Mesendoderm (in vitro differentiated cells): ENCODE results near the gene KRTAP12-1.

ENCODE experiments used
- DNase-seq: peaks from one replicate; pipeline ENCODE4 v3.0.0; 2013
- H2AK5ac ChIP-seq: 2 replicates; pipeline ENCODE4 v1.6.1; 2013; ENCODE audit warnings: low read length, inconsistent platforms
- H2BK120ac ChIP-seq: 2 replicates; pipeline ENCODE4 v1.6.1; 2013; ENCODE audit warnings: low read depth, mild to moderate bottlenecking, low read length, moderate library complexity, mixed read lengths
- H2BK15ac ChIP-seq: replicated peaks from 2 replicates; pipeline ENCODE4 v1.6.1; 2013; ENCODE audit warnings: low read depth, mild to moderate bottlenecking, moderate library complexity
- H2BK5ac ChIP-seq: 2 replicates; pipeline ENCODE4 v1.6.1; 2013; ENCODE audit warnings: low read length, inconsistent platforms
- H3K18ac ChIP-seq: 2 replicates; pipeline ENCODE4 v1.6.1; 2013; ENCODE audit warnings: mild to moderate bottlenecking, low read length, mixed read lengths
- H3K23ac ChIP-seq: one replicate; pipeline ENCODE4 v1.6.1; 2013; ENCODE audit warnings: low read length
- H3K27ac ChIP-seq: 2 replicates; pipeline ENCODE4 v1.5.1; 2013; ENCODE audit warnings: low read depth, mild to moderate bottlenecking, inconsistent platforms, low read length, moderate library complexity
- H3K27me3 ChIP-seq: 2 replicates; pipeline ENCODE4 v1.6.1; 2013; ENCODE audit warnings: low read length, control low read depth, mild to moderate bottlenecking, inconsistent platforms; ENCODE audit not compliant: insufficient read depth, poor library complexity
- H3K36me3 ChIP-seq: 2 replicates; pipeline ENCODE4 v1.6.1; 2013; ENCODE audit warnings: low read length, inconsistent platforms; ENCODE audit not compliant: control insufficient read depth, insufficient read depth
- H3K4ac ChIP-seq: one replicate; pipeline ENCODE4 v1.6.1; 2013; ENCODE audit warnings: low read depth, mild to moderate bottlenecking, low read length, moderate library complexity
- H3K4me1 ChIP-seq: 2 replicates; pipeline ENCODE4 v1.6.1; 2013; ENCODE audit warnings: low read depth, low read length, inconsistent platforms; ENCODE audit not compliant: control insufficient read depth
- H3K4me2 ChIP-seq: 2 replicates; pipeline ENCODE4 v1.6.1; 2013; ENCODE audit warnings: low read length
- H3K4me3 ChIP-seq: 2 replicates; pipeline ENCODE4 v1.5.1; 2013; ENCODE audit warnings: mild to moderate bottlenecking, low read length
- H3K56ac ChIP-seq: one replicate; pipeline ENCODE4 v1.6.1; 2013; ENCODE audit warnings: low read length
- H3K79me1 ChIP-seq: 2 replicates; pipeline ENCODE4 v1.6.1; 2013; ENCODE audit warnings: low read length, inconsistent platforms
- H3K79me2 ChIP-seq: 2 replicates; pipeline ENCODE4 v1.6.1; 2013; ENCODE audit warnings: mild to moderate bottlenecking, low read length; ENCODE audit not compliant: control insufficient read depth, insufficient read depth
- H3K9ac ChIP-seq: 2 replicates; pipeline ENCODE4 v1.6.1; 2013; ENCODE audit warnings: low read length, inconsistent platforms
- H4K5ac ChIP-seq: one replicate; pipeline ENCODE4 v1.6.1; 2013; ENCODE audit warnings: low read length
- H4K8ac ChIP-seq: one replicate; pipeline ENCODE4 v1.6.1; 2013; ENCODE audit warnings: low read depth, mild to moderate bottlenecking, control low read depth, low read length, moderate library complexity
- WGBS: extraction: QIAGEN DNeasy Blood & Tissue Kit; methylation state at CpG from one replicate; pipeline ENCODE4 v1.1.7; 2013; ENCODE audit warnings: low lambda C conversion rate, missing lambda C conversion rate; ENCODE audit not compliant: insufficient coverage; ENCODE audit errors: extremely low coverage; 5-methylcytosine and 5-hydroxymethylcytosine counted together

The KRTAP12-1 gene

DNA sequence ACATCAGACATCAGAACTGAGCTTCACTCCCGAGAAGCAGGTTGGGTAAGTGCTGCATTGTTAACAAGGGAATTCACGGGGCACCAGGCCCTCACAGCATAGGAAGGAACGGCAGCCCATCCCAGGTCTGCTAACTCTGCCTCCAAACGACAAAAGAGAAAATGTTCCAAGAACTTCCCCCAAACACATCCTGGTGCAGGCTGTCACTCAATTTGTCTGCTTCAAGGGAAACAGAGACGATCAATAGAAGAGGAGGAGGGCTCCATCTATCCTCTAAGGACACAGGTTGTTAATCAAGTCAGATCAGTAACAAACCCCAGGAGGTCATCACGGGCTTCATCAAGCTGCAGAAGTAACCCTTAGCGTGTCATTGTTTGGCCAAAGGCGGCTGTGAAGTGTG is 32.9 kb upstream of the KRTAP12-1 start:
- Histone ChIP-seq H3K79me2 (no peaks in the 10 kb centered on the region), H3K4me3 (no peak overlapping the region), H2BK5ac (no peak overlapping the region), H2BK15ac (no peak overlapping the region), H3K4me1 (peaks cover 11% of the 10 kb centered on the region), H3K4me2 (no peak overlapping the region), H3K27me3 (no peaks in the 10 kb centered on the region), H3K9ac (no peak overlapping the region), H3K27ac (no peak overlapping the region), H3K36me3 (no peaks in the 10 kb centered on the region), H2AK5ac (no peak overlapping the region), H2BK120ac (no peak overlapping the region), H3K4ac (no peak overlapping the region), H3K23ac (no peak overlapping the region), H3K79me1 (no peaks in the 10 kb centered on the region), H4K5ac (no peak overlapping the region), H3K18ac (no peak overlapping the region), H4K8ac (no peak overlapping the region), H3K56ac (no peak overlapping the region)
- DNase-seq: no peak
- no CpG with 5 or more reads among the region's 8 CpGs for WGBS

GRCh38 chr21:44713846-44714245 is 31.9 kb upstream of the KRTAP12-1 start:
- H3K4me2 ChIP-seq: no peak overlapping the region
- H3K4me3 ChIP-seq: no peak overlapping the region
- no peak overlapping the region for H3K4ac ChIP-seq
- H4K8ac ChIP-seq: no peak overlapping the region
- peaks cover 11% of the 10 kb centered on the region for H3K4me1 ChIP-seq
- H3K27ac ChIP-seq: no peak overlapping the region
- H2AK5ac ChIP-seq: no peak overlapping the region
- H4K5ac ChIP-seq: no peak overlapping the region
- no peaks in the 10 kb centered on the region for H3K79me1 ChIP-seq
- H2BK15ac ChIP-seq: no peak overlapping the region
- no peaks in the 10 kb centered on the region for H3K79me2 ChIP-seq
- H3K56ac ChIP-seq: no peak overlapping the region
- H3K36me3 ChIP-seq: no peaks in the 10 kb centered on the region
- no peak overlapping the region for H2BK120ac ChIP-seq
- H3K9ac ChIP-seq: no peak overlapping the region
- no peak for DNase-seq
- H3K18ac ChIP-seq: no peak overlapping the region
- no CpG with 5 or more reads among the region's 10 CpGs for WGBS
- no peak overlapping the region for H3K23ac ChIP-seq
- no peak overlapping the region for H2BK5ac ChIP-seq
- H3K27me3 ChIP-seq: no peaks in the 10 kb centered on the region

DNA sequence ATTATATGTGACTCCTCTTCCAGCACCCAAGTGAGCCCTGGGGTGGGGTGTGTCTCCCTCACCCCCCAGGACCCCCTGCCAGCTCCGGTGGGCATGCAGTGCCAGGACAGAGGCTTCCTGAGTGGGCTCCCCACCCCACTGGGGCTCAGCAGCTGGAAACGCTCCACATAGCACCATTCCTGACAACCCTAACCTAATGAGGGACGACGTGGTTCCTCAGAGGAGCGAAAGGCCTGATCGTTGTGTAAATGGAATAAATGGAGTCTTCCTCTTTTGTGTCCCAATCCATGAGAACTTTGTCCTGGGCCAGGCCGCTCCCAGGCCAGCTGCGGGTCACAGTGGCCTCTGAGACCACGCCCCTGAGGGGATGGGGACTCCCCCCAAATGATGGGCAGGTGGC is 31.2 kb upstream of the KRTAP12-1 start:
- Histone ChIP-seq H3K27me3 (no peaks in the 10 kb centered on the region), H3K27ac (no peak overlapping the region), H4K5ac (no peak overlapping the region), H3K36me3 (no peaks in the 10 kb centered on the region), H2BK5ac (no peak overlapping the region), H3K4me1 (peaks cover 16% of the 10 kb centered on the region), H3K56ac (peak overlapping the region; percentile 1), H3K9ac (no peak overlapping the region), H3K4me2 (no peak overlapping the region), H3K79me2 (no peaks in the 10 kb centered on the region), H3K79me1 (no peaks in the 10 kb centered on the region), H2AK5ac (no peak overlapping the region), H3K23ac (no peak overlapping the region), H3K18ac (no peak overlapping the region), H2BK15ac (no peak overlapping the region), H4K8ac (no peak overlapping the region), H3K4ac (peak overlapping the region; percentile 48), H2BK120ac (no peak overlapping the region), H3K4me3 (no peak overlapping the region)
- WGBS: no CpG with 5 or more reads among the region's 9 CpGs
- no peak for DNase-seq

- H3K4me1 ChIP-seq: peaks cover 20% of the 10 kb centered on the region
- no CpG with 5 or more reads among the region's 22 CpGs for WGBS
- H2BK5ac ChIP-seq: no peak overlapping the region
- H3K79me2 ChIP-seq: no peaks in the 10 kb centered on the region
- no peaks in the 10 kb centered on the region for H3K27me3 ChIP-seq
- H3K4me2 ChIP-seq: peak overlapping the region; percentile 17
- H3K56ac ChIP-seq: peak overlapping the region; percentile 63
- H2BK15ac ChIP-seq: no peak overlapping the region
- H3K4me3 ChIP-seq: no peak overlapping the region
- H2BK120ac ChIP-seq: peak overlapping the region; percentile 19
- H3K23ac ChIP-seq: no peak overlapping the region
- no peak overlapping the region for H4K8ac ChIP-seq
- H3K36me3 ChIP-seq: no peaks in the 10 kb centered on the region
- H4K5ac ChIP-seq: no peak overlapping the region
- DNase-seq: no peak
- peak overlapping the region; percentile 65 for H3K18ac ChIP-seq
- peak overlapping the region; percentile 19 for H3K9ac ChIP-seq
- no peak overlapping the region for H3K4ac ChIP-seq
- H3K27ac ChIP-seq: no peak overlapping the region
- H2AK5ac ChIP-seq: no peak overlapping the region
- H3K79me1 ChIP-seq: no peaks in the 10 kb centered on the region
Observed at GRCh38 chr21:44712203-44713028, 30.5 kb upstream of the KRTAP12-1 start.

DNA sequence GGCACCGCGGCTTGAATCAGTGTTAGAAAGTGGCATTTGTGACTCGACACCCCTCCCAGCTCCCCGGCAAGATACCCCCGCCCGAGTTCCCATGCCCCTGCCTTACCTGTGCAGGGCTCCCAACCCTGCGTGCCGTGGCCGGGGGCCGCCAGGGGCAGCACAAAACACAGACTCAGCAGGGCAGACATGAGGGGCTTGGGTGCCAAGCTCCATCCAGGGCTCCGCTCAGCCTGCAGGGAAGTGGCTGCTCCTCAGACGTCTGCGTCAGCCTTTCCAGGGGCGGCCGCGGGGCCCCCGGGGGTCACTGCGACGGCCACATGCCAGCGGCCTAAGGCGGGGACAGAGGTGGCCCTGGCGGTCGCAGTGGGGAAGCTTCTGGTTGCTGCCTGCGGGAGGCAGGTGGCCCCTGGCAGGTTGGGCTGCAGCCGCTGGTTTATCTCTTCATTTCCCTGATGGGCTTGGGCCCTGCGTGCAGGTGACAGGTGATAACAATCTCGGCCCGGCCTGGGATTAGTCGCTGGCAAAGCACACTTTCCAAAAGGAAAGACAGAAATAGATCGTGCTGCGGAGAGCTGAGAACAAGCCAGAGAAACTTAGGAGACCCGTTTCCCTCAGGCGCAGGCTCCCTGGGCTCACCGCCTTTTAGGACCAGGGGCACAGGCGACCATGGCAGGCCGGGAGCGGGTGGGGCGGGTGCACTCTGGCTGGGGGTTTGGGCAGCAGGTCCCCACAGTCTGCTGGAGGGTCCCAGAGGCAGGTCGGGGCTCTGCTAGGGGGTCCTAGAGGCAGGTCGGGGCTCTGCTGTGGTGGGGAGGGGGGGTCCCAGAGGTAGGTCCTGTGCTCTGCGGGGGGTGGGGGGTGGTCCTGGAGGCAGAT is 29.6 kb upstream of the KRTAP12-1 start, which contains the start of gene TSPEAR:
Gene TSPEAR (minus strand): TSS at position 246 of the 876 bp plus-strand sequence. CDS start 58 bp downstream, at position 188.
- peak within 1 kb of the TSS; percentile 85 for H3K56ac ChIP-seq
- H3K79me2 ChIP-seq: no peaks in the 10 kb centered on the region
- H3K27ac ChIP-seq: peak within 1 kb of the TSS; percentile 48
- H2BK5ac ChIP-seq: no peak within 1 kb of the TSS
- no peaks in the 10 kb centered on the region for H3K36me3 ChIP-seq
- H3K18ac ChIP-seq: peak within 1 kb of the TSS; percentile 65
- DNase-seq: peak; percentile 76
- peaks cover 20% of the 10 kb centered on the region for H3K4me1 ChIP-seq
- no peak within 1 kb of the TSS for H4K8ac ChIP-seq
- H3K23ac ChIP-seq: no peak within 1 kb of the TSS
- H3K4ac ChIP-seq: peak within 1 kb of the TSS; percentile 41
- peak within 1 kb of the TSS; percentile 66 for H3K4me2 ChIP-seq
- no peak within 1 kb of the TSS for H4K5ac ChIP-seq
- WGBS: no CpG with 5 or more reads among the region's 41 CpGs
- H2AK5ac ChIP-seq: no peak within 1 kb of the TSS
- H2BK15ac ChIP-seq: no peak within 1 kb of the TSS
- H3K9ac ChIP-seq: peak within 1 kb of the TSS; percentile 60
- peak within 1 kb of the TSS; percentile 9 for H3K4me3 ChIP-seq
- H3K27me3 ChIP-seq: no peaks in the 10 kb centered on the region
- H3K79me1 ChIP-seq: no peaks in the 10 kb centered on the region
- H2BK120ac ChIP-seq: peak within 1 kb of the TSS; percentile 19
